SK-N-MC (cell line): ENCODE data around the gene ASPRV1.

Experiments used
- EZH2 ChIP-seq: fragments of 200-600 bp; sonication (generic); IDR thresholded peaks from one replicate; pipeline ENCODE4 v1.6.1; 2017; ENCODE audit warnings: antibody characterized with exemption
- POLR2AphosphoS5 ChIP-seq: IDR thresholded peaks from 2 replicates; pipeline ENCODE4 v1.6.1; 2012; ENCODE audit warnings: mild to moderate bottlenecking, low read depth, low read length, borderline replicate concordance

DNA sequence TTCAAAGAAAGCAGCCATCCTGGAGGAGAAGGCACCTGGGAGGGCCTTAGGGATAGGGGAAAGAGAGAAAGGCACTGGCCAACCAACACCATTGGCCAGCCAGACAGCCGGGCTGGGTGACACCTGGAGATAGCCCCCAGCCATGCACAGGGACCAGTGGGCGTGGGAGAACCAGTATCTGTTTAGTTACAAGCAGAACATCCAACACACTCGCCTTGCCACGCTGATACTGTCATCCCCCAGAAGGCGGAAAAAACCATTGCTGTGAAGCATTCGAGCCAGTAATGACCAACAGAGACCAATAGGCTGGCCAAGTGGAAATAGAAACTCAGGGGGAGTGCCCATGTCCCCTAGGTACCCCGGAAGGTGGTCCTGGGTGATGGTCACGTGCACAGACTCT is 15.5 kb downstream of the ASPRV1 start:
- TF ChIP-seq POLR2AphosphoS5 (no peak), EZH2 (no peak)
